Endothelial cell of umbilical vein (primary cell): ENCODE data around the gene KCNQ5. TPM values are rescaled to one million over a fixed set of nuclear protein-coding genes. Genes with fewer than 3 reads are reported as not detected.

Source experiments
- BruUV-seq: library from RNA; stranded (reverse); fragments of 400-500 nt; replicated peaks from 2 replicates; lab custom pipeline; 2021; lab: Mats Ljungman, UMichigan
- CTCF ChIA-PET: fragments of 300-600, 350-600 bp; sonication (Branson Sonifier 250); formaldehyde crosslinking; loops from one replicate; lab custom pipeline; 2021; ENCODE audit warnings: antibody characterized with exemption, inconsistent platforms; lab: Charles Lee
- POLR2A ChIA-PET: fragments of 300-600, 350-600 bp; sonication (Branson Sonifier 250); formaldehyde crosslinking; loops from one replicate; lab custom pipeline; 2021; ENCODE audit warnings: antibody characterized with exemption, inconsistent platforms; lab: Charles Lee
- DNase-seq: peaks from one replicate; pipeline ENCODE4 v3.0.0-alpha.2; 2011; ENCODE audit warnings: low read depth, low spot score
- FAIRE-seq: peaks from 2 replicates; lab custom pipeline; 2011; peaks lifted over from hg19 to GRCh38; lab: Jason Lieb, UNC
- H2AFZ ChIP-seq: 2 replicates; pipeline ENCODE4 v1.6.0; 2012; ENCODE audit warnings: low read depth, low read length, control low read depth, inconsistent platforms
- H3K27ac ChIP-seq: 2 replicates; pipeline ENCODE4 v1.5.1; 2011; ENCODE audit warnings: low read depth, mild to moderate bottlenecking, control low read depth, low read length, moderate library complexity; ENCODE audit not compliant: insufficient read depth
- H3K27me3 ChIP-seq, 2 experiments: 2 replicates each; pipeline versions ENCODE4 v1.6.0 to v1.6.1; 2011; ENCODE audit warnings: low read length in 2 of 2, mixed read lengths in 1 of 2; ENCODE audit not compliant: control insufficient read depth in 2 of 2, insufficient read depth in 2 of 2
- H3K36me3 ChIP-seq, 2 experiments: 2 replicates in 1 of 2; 3 replicates in 1 of 2; pipeline ENCODE4 v1.5.1; 2011; ENCODE audit warnings: low read length in 2 of 2, mild to moderate bottlenecking in 1 of 2, moderate library complexity in 1 of 2; ENCODE audit not compliant: control insufficient read depth in 2 of 2, insufficient read depth in 2 of 2; ENCODE audit errors: extremely low read depth in 1 of 2
- H3K4me1 ChIP-seq: 3 replicates; pipeline ENCODE4 v1.5.1; 2011; ENCODE audit warnings: mild to moderate bottlenecking, low read length; ENCODE audit not compliant: control insufficient read depth, insufficient read depth; ENCODE audit errors: extremely low read depth
- H3K4me2 ChIP-seq: 2 replicates; pipeline ENCODE4 v1.6.1; 2011; ENCODE audit warnings: low read length, control low read depth, mixed read lengths; ENCODE audit not compliant: insufficient read depth
- H3K4me3 ChIP-seq, 3 experiments: fragments of 200-600 bp in 1 of 3; sonication (generic), shearing (Covaris generic) in 1 of 3; replicated peaks in 1 of 3; 2 replicates each; pipeline ENCODE4 v1.5.1; 2011 to 2016; ENCODE audit warnings: control low read depth in 3 of 3, low read length in 3 of 3, mild to moderate bottlenecking in 2 of 3, inconsistent platforms in 1 of 3, low read depth in 1 of 3, moderate library complexity in 1 of 3; ENCODE audit not compliant: insufficient read depth in 1 of 3
- H3K79me2 ChIP-seq: 2 replicates; pipeline ENCODE4 v1.6.0; 2012; ENCODE audit warnings: low read length, inconsistent platforms; ENCODE audit not compliant: control insufficient read depth, insufficient read depth
- H3K9ac ChIP-seq: replicated peaks from 2 replicates; pipeline ENCODE3; 2011; ENCODE audit warnings: low read length, control low read depth; ENCODE audit not compliant: insufficient read depth; ENCODE audit errors: extremely low read depth
- H3K9me1 ChIP-seq: replicated peaks from 3 replicates; pipeline ENCODE4 v1.6.0; 2011; ENCODE audit warnings: mild to moderate bottlenecking, low read length; ENCODE audit not compliant: control insufficient read depth, insufficient read depth; ENCODE audit errors: extremely low read depth
- H3K9me3 ChIP-seq: replicated peaks from 2 replicates; pipeline ENCODE4 v1.5.1; 2012; ENCODE audit warnings: low read length, inconsistent platforms; ENCODE audit not compliant: control insufficient read depth, insufficient read depth
- H4K20me1 ChIP-seq: replicated peaks from 2 replicates; pipeline ENCODE3; 2011; ENCODE audit warnings: mild to moderate bottlenecking, low read length; ENCODE audit not compliant: control insufficient read depth, insufficient read depth; ENCODE audit errors: extremely low read depth
- CTCF ChIP-seq, 2 donors: IDR thresholded peaks; 1 replicate in 1 of 2; 2 replicates in 1 of 2; pipeline ENCODE4 v1.5.1; 2011; ENCODE audit warnings: low read length in 2 of 2, mild to moderate bottlenecking in 2 of 2, moderate library complexity in 2 of 2, control low read depth in 1 of 2, inconsistent platforms in 1 of 2, low read depth in 1 of 2; ENCODE audit not compliant: insufficient read depth in 1 of 2; ENCODE audit errors: extremely low read depth in 1 of 2
- EZH2 ChIP-seq: IDR thresholded peaks from 2 replicates; pipeline ENCODE4 v1.6.1; 2012; ENCODE audit warnings: borderline replicate concordance, low read depth, mild to moderate bottlenecking, moderate library complexity, low read length, inconsistent platforms; ENCODE audit not compliant: severe bottlenecking
- FOS ChIP-seq: IDR thresholded peaks from 2 replicates; pipeline ENCODE4 v1.6.1; 2011; ENCODE audit warnings: mild to moderate bottlenecking, low read length, moderate library complexity, borderline replicate concordance; ENCODE audit not compliant: insufficient read depth
- GATA2 ChIP-seq: IDR thresholded peaks from 2 replicates; pipeline ENCODE4 v1.7.0; 2011; ENCODE audit warnings: low read depth, mild to moderate bottlenecking, moderate library complexity, mixed read lengths, low read length; ENCODE audit not compliant: insufficient read length, insufficient read depth
- JUN ChIP-seq: IDR thresholded peaks from 2 replicates; pipeline ENCODE4 v1.6.1; 2011; ENCODE audit warnings: borderline replicate concordance, low read depth; ENCODE audit not compliant: insufficient read length, insufficient read depth
- MAX ChIP-seq: IDR thresholded peaks from 2 replicates; pipeline ENCODE4 v1.6.1; 2011; ENCODE audit not compliant: insufficient read depth, insufficient read length
- MYC ChIP-seq: IDR thresholded peaks from one replicate; pipeline ENCODE4 v1.6.1; 2011; ENCODE audit warnings: mild to moderate bottlenecking, low read depth, low read length
- POLR2A ChIP-seq: IDR thresholded peaks from 2 replicates; pipeline ENCODE4 v1.6.1; 2012; ENCODE audit warnings: low read depth, mild to moderate bottlenecking, control low read depth, low read length
- POLR2AphosphoS5 ChIP-seq: IDR thresholded peaks from 2 replicates; pipeline ENCODE4 v1.6.1; 2012; ENCODE audit warnings: low read depth, mild to moderate bottlenecking, control low read depth, low read length, moderate library complexity; ENCODE audit not compliant: insufficient read depth
- dilution Hi-C: fragments of 300-500 bp; cut with MboI; formaldehyde crosslinking; loops from one replicate; pipeline ENCODE4 v1.15.0; 2019; ENCODE audit warnings: low sequenced_read_pairs; ENCODE audit not compliant: extremely low pct_ligation_motif_present
- intact Hi-C: fragments of 100-400 bp; cut with micrococcal nuclease; formaldehyde crosslinking; loops from one replicate; pipeline ENCODE4 v1.10.0; 2022
- polyA plus RNA-seq, 4 experiments: library from polyadenylated mRNA; depleted of rRNA in 3 of 4; stranded (reverse) in 3 of 4; unstranded in 1 of 4; fragments of >200 nt; gene quantifications; 2 replicates each; pipeline versions ENCODE4 v1.2.1 to v1.2.3, GENCODE V29; 2011 to 2012; ENCODE audit warnings: missing spikeins in 1 of 4
- total RNA-seq: library from RNA; stranded (reverse); gene quantifications from 2 replicates; pipeline ENCODE4 v1.2.3, GENCODE V29; 2021

KCNQ5 gene
- total and polyA plus RNA-seq, 2 donors (not counting 3 experiments of a cell fraction or from before 2014, with no cell fraction given) = 0.22 TPM; not detected in 1

DNA sequence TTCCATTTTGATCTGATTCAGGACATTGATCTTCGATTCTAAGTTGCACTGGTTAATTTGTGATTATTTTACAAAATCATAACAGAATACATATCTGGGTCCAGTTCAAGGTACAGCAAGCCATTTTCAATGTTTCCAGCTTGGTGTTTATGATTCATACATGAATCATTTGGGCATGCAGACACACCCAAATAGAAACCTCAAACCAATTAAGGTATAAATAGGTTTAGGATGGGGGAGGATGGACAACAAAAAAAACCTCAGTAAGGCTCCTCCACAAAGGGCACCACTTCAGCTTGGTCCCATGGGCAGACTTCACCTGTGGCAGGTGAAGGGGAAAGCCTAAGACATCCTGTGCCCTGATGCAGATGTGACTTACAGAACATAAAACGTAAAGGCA, 410.7 kb downstream of the KCNQ5 start:
- Histone ChIP-seq H3K4me3 (no peak overlapping the region), H3K36me3 (no peaks in the 10 kb centered on the region), H3K9me3 (no peaks in the 10 kb centered on the region), H3K9me1 (no peaks in the 10 kb centered on the region), H3K9ac (no peak overlapping the region), H3K4me2 (no peak overlapping the region), H3K79me2 (no peaks in the 10 kb centered on the region), H3K27ac (no peak overlapping the region), H2AFZ (no peak overlapping the region), H3K27me3 (peaks cover 0 to 2% of the 10 kb centered on the region in 2 experiments), H3K4me1 (no peaks in the 10 kb centered on the region), H4K20me1 (no peaks in the 10 kb centered on the region)
- ChIA-PET POLR2A (no interaction called here), CTCF (no interaction called here)
- intact Hi-C loops = no loop called here
- no TSS peak for BruUV-seq
- peak; percentile 61 for TF ChIP-seq FOS
- no peak for TF ChIP-seq JUN
- dilution Hi-C loops = no loop called here
- DNase-seq = no peak
- no peak for FAIRE-seq

- BruUV-seq = no TSS peak
- no peaks in the 10 kb centered on the region for H3K9me1 ChIP-seq
- FAIRE-seq = no peak
- ChIA-PET POLR2A (no interaction called here), CTCF (no interaction called here)
- dilution Hi-C loops = no loop called here
- no peaks in the 10 kb centered on the region for H3K9me3 ChIP-seq
- H3K27ac ChIP-seq = no peak overlapping the region
- no peak overlapping the region for H2AFZ ChIP-seq
- DNase-seq = no peak
- H3K79me2 ChIP-seq = no peaks in the 10 kb centered on the region
- no peak overlapping the region for H3K4me2 ChIP-seq
- H4K20me1 ChIP-seq = no peaks in the 10 kb centered on the region
- intact Hi-C loops = no loop called here
- H3K4me3 ChIP-seq = no peak overlapping the region
- no peaks in the 10 kb centered on the region for H3K36me3 ChIP-seq
- no peak for TF ChIP-seq POLR2AphosphoS5
- TF ChIP-seq CTCF (IDR thresholded peaks at IDR 0.05; ENCODE audit: extremely low read depth in 1 of 2, insufficient read depth in 1 of 2, low read depth in 1 of 2, low read length in 2 of 2) = no peak
- TF ChIP-seq JUN = no peak
- no peak for TF ChIP-seq GATA2
- no peak for TF ChIP-seq EZH2
- TF ChIP-seq FOS = no peak
- TF ChIP-seq POLR2A = no peak
- TF ChIP-seq MAX = no peak
- TF ChIP-seq MYC = no peak
- H3K4me1 ChIP-seq = no peaks in the 10 kb centered on the region
- no peak overlapping the region for H3K9ac ChIP-seq
- H3K27me3 ChIP-seq = no peaks in the 10 kb centered on the region
Measured at GRCh38 chr6:73036689-73037088, 414.8 kb downstream of the KCNQ5 start.
